Hindlimb muscle (tissue), 1 donor: Measurements from ENCODE around the gene HOXB3. TPM values are rescaled to one million over a fixed set of nuclear protein-coding genes. Genes with fewer than 3 reads are reported as not detected.

Experiments
- DNase-seq: peaks from one replicate; pipeline ENCODE4 v3.0.0-alpha.2; 2013
- polyA plus RNA-seq: library from polyadenylated mRNA; unstranded; fragments of 120-200 nt; gene quantifications from one replicate; pipeline ENCODE4 v1.2.1, GENCODE V29; 2013; ENCODE audit not compliant: insufficient read length

HOXB3 gene
- polyA plus RNA-seq, 1 donor, result 9.1 TPM

DNA sequence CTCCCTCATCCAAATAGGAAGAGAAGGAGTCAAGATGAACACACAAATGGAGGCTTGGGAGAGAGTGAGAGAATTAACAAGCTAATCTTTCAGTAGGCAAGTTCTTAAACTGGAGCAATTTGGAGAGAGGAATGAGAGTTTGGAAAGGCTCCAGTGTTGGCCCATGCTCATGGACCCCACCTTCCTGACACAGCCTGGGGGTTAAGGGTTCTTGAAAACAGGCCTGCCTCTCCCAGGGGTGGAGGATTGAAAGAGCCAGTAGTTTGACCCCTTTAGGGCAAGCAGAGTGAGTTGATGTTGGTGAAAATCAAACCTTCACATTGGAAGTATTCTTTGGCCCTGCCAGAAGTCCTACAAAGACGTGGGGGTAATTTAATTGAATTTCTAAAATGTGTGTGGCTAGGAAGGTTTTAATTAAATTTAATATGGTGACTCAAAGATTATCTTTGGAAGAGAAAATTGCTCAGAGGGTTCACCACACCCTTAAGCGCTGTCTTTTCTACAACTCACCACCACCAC is 5.8 kb downstream of the HOXB3 start:
- no peak for DNase-seq

DNA sequence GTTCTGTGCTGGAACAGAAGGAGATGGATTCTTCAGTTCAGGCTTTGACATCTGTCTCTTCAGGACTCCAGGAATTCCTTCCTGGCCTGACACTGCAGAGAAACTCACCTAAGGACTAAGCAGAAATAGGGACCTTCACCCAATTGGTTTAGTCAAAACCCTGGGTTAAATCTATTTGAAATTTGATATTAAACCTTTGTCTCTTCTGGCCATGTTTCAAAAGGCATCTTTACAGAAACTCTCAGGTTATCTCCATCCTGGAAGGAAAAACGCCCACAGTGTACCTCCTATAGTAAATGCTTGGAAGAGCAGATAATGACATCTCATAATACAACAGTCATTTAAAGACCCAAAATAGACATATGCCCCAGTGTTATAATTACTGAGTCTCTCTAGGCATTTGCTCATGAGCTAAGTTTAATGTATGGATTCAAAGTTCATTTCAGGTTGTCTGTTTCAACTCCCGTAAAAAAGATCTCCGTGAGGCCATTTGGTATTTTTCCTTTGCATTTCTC is 6.3 kb downstream of the HOXB3 start:
- no peak for DNase-seq

DNA sequence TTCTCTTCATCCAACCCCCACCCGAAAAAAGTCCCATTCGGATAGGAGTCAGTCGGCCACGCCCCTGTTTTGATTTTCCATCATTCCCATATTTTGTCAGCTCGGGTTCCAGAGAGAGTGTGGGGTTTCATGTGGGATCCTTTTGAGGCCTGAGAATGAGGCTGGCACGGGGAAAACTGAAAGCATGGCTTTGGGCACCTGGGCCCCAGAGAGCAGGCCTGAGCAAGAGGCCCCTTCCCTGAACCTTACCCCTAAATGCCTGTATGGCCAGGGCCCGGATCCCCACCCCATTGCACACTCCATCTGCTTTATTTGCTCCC is 7.3 kb downstream of the HOXB3 start:
- no peak for DNase-seq

GRCh38 chr17:48579760-48580554 is 10.1 kb downstream of the HOXB3 start:
- DNase-seq, result no peak

DNA sequence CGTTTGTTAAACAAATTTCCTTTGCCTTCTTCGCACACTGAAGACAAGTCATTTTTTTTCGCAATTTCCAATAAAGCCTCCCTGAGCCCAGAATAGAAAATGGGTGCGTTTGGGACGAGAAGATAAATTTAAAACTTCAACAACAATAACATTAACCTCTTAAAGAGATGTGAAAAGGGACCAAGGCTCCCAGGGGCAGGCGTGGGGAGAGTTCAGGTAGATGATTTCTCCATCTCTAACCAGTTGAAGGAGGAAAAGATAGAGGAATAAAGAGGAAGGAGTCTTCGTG is 10.6 kb downstream of the HOXB3 start:
- no peak for DNase-seq

GRCh38 chr17:48578616-48579470 is 11.2 kb downstream of the HOXB3 start:
- DNase-seq, result no peak

GRCh38 chr17:48577946-48578615 is 12.0 kb downstream of the HOXB3 start, which contains the start of gene HOXB4:
Gene HOXB4 (minus strand): TSS chr17:48578350. CDS start chr17:48578319, 31 bp downstream.
- DNase-seq, result peak; percentile 43

DNA sequence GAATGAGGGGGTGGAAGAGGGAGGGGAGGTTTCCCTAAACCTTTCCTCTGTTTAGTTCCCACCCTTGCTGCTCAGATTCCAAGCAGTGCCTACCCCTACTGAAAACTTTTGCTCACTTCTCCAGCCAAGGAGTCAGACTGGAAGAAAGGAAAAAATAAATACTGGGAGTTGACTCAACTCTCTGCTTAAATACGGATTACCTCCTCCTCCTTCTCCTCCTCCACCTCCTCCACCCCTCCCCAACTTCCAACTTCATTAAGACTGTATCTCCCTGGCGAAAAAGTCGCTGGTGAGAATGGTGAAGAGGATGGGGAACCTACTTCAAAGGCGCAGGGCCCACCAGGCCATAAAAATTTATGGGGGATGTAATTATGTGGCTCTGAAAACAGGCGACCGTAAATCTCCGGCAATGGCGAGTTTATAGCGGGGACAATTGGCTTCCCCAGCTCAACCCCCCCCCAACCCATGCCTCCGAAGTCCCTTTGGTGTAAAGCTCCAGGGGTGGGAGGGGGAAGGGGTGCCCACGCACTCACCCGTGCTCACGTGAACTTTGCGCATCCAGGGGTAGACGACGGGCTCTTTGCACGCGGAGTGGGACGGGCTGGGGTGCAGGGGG is 12.6 kb downstream of the HOXB3 start:
- no peak for DNase-seq

GRCh38 chr17:48576479-48577309 is 13.3 kb downstream of the HOXB3 start:
- DNase-seq, result no peak

DNA sequence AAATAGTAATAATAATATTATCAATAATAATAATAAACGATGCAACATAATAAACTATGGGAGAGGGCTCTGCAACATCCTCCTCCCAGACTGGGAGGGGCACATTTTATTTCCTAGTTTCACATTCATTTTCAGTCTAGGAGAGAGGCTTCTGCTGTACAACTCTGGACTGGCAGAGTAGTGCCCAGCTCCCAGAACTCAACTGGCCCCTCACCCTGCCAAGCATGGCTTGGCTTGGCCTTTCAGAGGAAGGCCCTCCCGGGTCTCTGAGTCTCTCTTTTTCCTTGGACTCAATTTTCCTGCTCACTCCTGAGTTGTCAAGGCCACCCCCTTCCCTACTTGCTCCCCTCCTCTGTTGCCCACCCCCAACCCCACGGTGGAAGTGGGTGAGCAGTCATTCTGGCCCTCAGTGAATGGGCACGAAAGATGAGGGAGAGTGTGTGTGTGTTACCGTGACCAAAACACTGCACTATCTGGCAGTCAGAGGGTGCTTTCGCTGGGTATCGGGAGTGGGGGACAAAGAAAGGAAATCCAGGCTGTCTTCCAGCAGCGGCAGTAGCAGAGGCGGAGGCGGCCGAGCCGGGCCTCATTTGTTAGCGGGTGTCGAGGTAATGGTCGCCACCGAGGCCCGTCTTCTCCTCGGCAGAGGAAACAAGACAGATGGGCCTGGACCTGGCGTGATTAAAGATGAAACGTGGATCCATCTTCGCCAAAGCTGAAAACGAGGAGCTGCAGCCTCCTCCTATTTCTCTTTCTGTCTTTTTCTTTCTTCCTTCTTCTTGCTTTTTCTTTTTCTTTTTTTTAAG is 14.2 kb downstream of the HOXB3 start:
- no peak for DNase-seq

DNA sequence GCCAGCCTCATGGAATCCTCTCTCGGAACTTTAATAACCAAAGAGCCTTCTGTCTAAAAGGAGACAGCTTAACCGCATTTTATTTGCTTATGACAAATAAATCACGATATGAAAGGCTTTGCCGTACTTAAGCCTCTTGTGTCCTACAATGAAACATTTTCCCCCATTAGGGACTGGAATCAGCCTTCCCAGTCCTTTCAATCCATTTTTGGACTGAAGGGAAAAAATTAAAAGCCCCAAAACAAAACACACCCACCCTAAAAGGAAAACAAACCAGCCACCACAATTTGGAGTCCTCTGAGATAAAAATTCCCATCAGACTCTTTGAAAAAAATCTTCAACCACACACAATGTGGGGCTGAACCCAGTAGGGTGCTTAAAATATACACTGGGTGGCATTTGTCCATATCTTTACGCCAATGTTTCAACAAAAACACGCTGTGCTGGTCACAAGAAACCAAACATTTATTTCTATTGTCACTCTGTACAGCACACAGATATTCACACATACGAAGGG is 14.9 kb downstream of the HOXB3 start:
- DNase-seq, result no peak

- DNase-seq, result no peak
Measured at GRCh38 chr17:48574505-48575065, 15.5 kb downstream of the HOXB3 start.

- no peak for DNase-seq
Measured at GRCh38 chr17:48571826-48572417, 18.1 kb downstream of the HOXB3 start.

DNA sequence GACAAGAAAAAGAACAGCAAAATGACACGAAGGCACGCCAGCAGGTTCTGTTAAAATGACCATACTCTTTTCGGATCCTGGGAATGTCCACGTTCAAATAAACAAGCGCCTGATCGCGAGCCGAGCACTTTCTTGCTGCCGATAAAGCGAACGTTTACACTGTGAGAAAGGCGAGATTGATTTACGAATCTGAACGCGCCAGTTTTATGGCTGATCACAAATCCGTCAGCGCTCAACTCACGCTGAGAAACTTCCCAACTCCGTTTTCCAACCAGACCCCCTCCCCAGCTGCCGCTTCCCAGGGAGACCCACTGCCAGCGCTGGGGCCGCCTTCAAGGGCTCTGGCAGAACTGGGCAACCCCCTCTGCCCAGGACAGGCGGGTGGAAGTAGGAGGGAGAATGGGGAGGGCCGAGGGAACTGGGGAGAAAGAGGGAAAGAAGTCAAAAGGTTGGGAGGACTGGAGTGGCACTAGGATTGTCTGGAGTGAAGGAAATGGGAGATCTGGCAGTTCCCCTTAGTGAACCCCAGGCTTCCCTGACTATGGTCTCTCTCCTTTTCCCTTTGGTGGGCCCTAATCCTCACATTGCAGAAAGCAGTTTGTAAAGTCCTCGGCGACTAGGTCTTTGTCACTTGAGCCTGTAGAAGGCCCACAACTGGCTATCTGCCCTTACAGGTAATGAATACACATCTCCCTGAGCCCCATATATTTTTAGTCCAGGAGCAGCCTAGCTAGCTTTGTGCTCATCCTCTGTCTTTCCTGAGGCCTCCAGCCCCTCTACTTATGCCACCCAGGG is 18.8 kb downstream of the HOXB3 start:
- DNase-seq, result no peak

DNA sequence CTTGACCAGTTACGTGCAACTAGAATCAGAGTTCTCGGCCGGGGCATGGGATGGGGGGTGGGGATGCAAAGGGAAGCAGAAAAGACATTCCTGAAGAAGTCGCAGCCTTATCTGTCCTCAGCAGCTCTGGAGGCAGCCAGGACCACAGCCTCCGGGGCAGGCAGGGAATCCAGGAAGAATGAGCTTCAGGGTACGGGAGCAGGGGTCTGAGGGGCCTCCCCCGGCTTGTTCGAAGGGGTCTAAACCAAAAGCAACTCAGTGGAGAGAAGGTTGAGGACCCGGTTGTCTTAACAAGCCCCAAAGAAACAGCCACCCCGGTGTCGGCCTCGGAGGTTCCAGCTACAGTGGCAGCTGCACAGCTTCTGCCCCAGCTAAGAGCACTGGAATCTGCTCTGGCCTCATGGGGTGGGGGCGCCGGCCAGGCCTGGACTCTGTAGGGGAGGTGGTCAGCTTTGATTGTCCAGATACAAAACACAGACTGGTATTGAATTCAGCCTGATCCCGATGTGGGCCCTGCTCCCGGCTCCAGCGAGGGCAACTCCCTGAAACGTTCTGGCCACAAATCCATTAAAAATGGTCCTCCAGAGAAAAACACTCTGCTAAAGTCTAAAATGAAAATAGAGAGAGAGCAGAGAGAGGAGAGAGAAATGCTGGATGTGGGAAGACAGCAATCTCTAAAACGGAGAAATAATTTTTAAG is 19.6 kb downstream of the HOXB3 start:
- no peak for DNase-seq

- no peak for DNase-seq
Measured at GRCh38 chr17:48569674-48570324, 20.2 kb downstream of the HOXB3 start.

GRCh38 chr17:48569240-48569582 is 20.8 kb downstream of the HOXB3 start:
- DNase-seq, result no peak
